Vein endothelial cell (primary cell): ENCODE measurements around the gene BARHL2. TPM values are rescaled to one million over a fixed set of nuclear protein-coding genes. Genes with fewer than 3 reads are reported as not detected.

Experiments used
- total RNA-seq: library from RNA; depleted of rRNA; stranded (reverse); fragments of >200 nt; gene quantifications from 2 replicates; pipeline ENCODE4 v1.2.3, GENCODE V29; 2012

BARHL2 gene
- total RNA-seq: not detected in 2 replicates

DNA sequence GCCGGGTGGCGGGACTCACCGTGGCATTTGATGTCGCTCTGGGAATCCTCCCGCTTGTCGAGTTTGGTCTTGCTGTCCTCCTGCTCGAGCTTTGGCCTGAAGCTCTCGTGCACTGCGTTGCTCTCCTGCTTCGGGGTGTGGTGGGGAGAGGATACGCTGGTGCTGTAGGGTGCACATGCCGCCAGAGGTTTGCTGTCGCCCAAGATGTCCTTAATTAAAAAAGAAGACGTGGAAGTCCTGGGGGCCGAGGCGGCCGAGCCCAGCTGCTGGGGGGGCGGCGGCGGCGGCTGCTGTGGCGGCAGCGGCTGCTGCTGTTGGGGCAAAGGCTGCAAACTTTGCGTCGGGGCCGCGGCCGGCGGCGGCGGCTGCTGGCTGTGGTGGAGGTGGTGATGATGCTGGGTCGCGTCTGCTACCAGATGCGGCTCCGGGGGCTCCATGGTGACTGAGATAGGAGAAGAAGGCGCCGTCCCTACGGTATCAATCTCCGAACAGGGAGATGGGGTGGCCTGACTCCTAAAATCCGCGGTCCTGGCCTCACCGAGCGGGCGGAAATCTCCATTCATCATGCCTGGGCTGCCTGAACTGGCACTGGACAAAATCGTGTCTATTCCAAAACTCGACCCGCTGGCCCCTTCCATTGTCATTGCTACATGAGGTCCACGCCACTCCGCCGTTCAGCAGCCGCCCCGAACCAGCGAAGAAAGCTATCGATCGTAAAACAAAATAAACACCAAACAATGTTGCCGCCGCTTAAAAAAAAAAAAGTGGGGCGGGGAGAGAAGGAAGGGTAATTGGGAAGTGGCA lies at the start of gene BARHL2:
TSS of gene BARHL2 (minus strand) at position 751 of the 804 bp plus-strand sequence. CDS start at position 644, 107 bp downstream.

